GM12873 (cell line): ENCODE results near the gene HS1BP3.

ENCODE experiments used
- CTCF ChIP-seq: IDR thresholded peaks from 2 replicates; pipeline ENCODE4 v1.5.1; 2012; ENCODE audit warnings: low read depth, mild to moderate bottlenecking, moderate library complexity, low read length, control low read depth; ENCODE audit not compliant: insufficient read depth; ENCODE audit errors: missing control alignments

Gene HS1BP3

GRCh38 chr2:20650393-20650876, 463 bp downstream of the HS1BP3 start:
- no peak for TF ChIP-seq CTCF

GRCh38 chr2:20649976-20650375, 922 bp downstream of the HS1BP3 start:
- TF ChIP-seq CTCF: no peak

GRCh38 chr2:20649576-20649975, 1.3 kb downstream of the HS1BP3 start:
- TF ChIP-seq CTCF: no peak

- TF ChIP-seq CTCF: no peak
Observed at GRCh38 chr2:20648831-20649230, 2.1 kb downstream of the HS1BP3 start.

- no peak for TF ChIP-seq CTCF
Observed at GRCh38 chr2:20648206-20648605, 2.7 kb downstream of the HS1BP3 start.

GRCh38 chr2:20647738-20648137, 3.2 kb downstream of the HS1BP3 start:
- TF ChIP-seq CTCF: no peak

- TF ChIP-seq CTCF: no peak
Observed at GRCh38 chr2:20647211-20647610, 3.7 kb downstream of the HS1BP3 start.

- TF ChIP-seq CTCF: no peak
Observed at GRCh38 chr2:20646446-20646845, 4.5 kb downstream of the HS1BP3 start.
